GM21447 (cell line): Measurements from ENCODE around the gene SPTBN4.
A peak's percentile ranks its signal among the peaks of the same experiment; 100 is the strongest.
"Not testable (repeated sequence)": the region's sequence is repeated elsewhere in the genome, so short reads cannot be mapped to it uniquely, and the experiment has no call there.

ENCODE experiments used
- ATAC-seq: cut with Tn5 transposase; IDR thresholded peaks from one replicate; pipeline ENCODE4 v1.9.1; 2021; ENCODE audit not compliant: unreplicated experiment

The SPTBN4 gene

DNA sequence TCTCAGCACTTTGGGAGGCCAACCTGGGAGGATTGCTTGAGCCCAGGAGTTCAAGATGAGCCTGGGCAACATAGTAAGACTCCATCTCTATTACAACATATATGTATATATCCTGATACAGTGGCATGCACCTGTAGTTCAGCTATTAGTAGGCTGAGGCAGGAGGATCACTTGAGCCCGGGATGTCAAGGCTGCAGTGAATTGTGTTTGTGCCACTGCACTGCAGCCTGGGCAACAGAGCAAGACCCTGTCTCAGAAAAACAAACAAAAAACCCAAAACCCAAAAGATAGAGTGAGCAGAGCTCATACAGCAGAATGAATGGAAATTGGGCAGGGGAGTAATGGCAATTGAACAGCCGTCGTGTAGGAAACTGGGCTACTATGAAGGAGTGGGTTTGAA is 92.6 kb downstream of the SPTBN4 start:
- no peak for ATAC-seq

DNA sequence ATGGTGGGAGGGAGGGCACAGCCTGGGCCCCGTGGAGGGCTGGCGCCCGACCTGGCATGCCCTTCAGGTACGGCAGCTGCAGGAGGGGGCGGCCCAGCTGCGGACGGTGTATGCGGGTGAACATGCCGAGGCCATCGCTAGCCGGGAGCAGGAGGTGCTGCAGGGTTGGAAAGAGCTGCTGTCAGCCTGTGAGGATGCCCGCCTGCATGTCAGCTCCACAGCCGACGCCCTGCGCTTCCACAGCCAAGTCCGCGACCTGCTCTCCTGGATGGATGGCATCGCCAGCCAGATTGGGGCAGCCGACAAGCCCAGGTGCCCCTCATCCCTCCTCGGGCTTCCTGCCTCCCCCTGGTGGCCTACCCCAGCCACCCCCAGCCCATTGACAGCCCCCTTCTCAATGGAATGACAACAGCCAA is 93.3 kb downstream of the SPTBN4 start:
- ATAC-seq, result no peak

DNA sequence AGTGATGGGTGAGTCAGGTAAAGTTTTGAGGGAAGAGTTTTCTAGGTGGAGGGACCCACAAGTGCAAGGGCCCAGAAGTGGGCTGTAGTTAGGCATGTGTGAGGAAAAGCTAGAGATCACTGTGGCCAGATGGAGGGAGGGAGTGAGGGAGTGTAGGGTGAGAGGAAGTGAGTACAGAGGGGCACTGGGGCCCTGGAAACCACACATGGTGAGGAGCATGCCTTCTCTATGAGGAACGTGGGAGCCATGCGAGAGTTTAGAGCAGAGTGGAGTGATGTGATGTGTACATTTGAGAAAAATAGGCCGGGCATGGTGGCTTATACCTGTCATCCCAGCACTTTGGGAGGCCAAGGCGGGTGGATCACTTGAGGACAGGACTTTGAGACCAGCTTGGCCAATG is 95.1 kb downstream of the SPTBN4 start:
- no peak for ATAC-seq

DNA sequence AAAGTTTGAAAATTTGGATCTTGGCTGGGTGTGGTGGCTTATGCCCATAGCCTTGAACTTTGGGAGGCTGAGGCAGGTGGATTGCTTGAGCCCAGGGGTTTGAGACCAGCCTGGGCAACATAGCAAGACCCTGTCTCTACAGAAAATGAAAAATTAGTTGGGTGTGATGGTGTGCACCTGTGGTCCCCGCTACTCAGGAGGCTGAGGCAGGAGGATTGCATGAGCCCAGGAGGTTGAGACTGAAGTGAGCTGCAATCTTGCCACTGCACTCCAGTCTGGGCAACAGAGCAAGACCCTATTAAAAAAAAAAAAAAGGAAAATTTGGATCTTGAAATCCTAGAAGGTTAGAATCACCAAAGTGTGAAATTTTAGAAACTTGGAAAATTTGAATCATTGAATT is 97.7 kb downstream of the SPTBN4 start:
- ATAC-seq, result not testable (repeated sequence)

DNA sequence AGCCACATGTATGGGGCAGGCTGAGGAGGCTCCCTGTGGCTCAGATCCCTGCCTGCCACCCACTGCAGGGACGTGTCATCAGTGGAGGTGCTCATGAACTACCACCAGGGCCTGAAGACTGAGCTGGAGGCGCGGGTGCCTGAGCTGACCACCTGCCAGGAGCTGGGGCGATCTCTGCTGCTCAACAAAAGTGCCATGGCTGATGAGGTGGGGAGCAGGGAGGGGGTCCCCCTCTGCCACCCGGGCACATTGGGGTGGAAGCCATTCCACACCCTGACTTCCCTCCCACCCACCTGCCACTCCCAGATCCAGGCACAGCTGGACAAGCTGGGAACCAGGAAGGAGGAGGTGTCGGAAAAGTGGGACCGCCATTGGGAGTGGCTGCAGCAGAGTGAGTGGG is 98.6 kb downstream of the SPTBN4 start:
- no peak for ATAC-seq

DNA sequence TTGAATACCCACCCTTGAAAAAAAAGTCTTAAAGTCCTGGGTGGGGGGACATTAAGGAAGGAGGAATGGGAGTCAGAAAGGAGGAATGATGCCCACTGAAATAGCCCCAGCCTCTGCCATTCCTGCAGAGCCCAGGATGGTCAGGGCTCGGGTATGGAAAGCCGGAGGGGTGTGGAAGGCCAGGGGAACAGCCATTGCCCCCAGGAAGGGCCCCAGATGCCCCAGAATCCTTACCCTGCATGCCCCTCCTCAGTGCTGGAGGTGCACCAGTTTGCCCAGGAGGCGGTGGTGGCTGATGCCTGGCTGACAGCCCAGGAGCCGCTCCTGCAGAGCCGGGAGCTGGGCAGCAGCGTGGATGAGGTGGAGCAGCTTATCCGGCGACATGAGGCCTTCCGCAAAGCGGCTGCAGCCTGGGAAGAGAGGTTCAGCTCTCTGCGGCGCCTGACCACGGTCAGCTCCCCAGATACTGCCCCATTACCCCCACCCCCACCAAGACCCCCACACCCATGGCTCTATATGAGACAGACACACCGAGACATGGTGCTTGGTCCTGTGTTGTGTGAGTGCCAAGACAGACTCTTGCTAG is 99.2 kb downstream of the SPTBN4 start:
- no peak for ATAC-seq

DNA sequence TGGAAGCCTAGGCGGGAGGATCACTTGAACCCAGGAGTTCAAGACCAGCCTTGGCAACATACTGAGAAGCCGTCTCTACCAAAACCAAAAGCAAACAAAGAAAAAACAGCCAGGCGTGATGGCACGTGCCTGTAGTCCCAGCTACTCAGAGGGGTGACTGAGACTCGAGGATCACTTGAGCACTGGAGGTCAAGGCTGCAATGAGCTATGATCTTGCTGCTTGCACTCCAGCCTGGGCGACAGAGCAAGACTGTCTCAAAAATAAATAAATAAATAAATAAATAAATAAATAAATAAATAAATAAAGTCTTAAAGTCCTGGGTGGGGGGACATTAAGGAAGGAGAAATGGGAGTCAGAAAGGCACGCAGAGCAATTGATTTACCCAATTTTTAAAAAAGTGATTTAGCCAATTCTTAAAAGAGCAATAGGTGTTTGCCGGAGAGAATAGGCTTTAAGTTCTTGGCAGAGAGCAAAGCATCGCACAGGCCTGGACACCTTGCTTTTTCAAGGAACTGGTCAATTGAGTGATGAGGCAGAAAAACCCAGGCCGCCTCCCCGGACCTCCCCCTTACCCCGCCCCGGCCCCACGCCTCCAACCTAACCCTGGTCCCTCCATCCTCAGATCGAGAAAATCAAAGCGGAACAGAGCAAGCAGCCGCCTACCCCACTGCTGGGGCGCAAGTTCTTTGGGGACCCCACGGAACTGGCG is 100.4 kb downstream of the SPTBN4 start:
- ATAC-seq, result no peak

DNA sequence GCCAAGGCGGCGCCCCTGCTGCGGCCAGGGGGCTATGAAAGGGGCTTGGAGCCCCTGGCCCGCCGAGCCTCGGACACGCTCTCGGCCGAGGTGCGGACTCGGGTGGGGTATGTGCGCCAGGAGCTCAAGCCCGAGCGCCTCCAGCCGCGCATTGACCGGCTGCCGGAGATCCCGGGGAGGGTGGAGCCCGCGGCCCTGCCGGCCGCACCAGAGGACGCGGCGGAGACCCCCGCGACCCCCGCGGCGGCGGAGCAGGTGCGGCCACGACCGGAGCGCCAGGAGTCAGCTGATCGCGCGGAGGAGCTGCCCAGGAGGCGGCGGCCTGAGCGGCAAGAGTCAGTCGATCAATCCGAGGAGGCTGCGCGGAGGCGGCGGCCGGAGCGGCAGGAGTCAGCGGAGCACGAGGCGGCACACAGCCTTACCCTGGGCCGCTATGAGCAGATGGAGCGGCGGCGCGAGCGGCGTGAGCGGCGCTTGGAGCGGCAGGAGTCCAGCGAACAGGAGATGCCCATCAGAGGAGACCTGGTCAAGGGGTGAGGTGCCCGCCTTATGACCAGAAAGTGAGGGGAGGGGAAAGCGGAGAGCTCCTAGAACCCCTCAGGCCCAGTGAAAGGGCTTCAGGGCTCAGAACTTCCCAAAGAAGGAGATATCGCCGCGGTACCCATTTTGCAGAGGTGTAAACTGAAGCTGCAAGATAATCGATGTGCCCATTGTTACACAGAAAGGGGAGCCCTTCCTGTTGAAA is 101.1 kb downstream of the SPTBN4 start:
- ATAC-seq, result no peak

DNA sequence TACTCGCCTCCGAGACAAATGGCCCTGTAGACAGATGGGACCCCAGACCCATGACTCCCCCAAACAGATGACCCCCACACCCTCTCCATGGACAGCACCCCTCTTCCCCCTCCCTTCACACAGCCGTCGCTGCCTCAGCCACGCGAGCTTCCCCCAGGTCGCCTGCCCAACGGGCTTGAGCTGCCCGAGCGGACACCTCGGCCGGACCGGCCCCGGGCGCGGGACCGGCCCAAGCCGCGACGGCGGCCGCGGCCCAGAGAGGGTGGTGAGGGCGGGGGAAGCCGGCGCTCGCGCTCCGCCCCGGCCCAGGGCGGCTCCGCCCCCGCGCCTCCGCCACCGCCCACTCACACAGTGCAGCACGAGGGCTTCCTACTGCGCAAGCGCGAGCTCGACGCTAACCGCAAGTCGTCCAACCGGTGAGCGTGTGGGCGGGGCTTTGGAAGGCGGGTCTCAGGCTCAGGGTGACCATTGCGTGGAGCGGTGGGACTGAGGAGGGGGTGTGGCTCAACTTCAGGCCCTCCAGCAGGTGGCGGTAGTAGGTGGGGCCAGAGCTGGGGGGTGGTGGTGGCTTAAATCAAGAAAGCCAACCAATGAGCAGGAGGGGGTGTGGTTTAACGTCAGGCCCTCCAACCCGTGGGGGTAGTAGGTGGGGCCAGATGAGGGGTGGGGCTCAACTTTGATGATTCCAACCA is 103.7 kb downstream of the SPTBN4 start:
- ATAC-seq, result peak; percentile 86

DNA sequence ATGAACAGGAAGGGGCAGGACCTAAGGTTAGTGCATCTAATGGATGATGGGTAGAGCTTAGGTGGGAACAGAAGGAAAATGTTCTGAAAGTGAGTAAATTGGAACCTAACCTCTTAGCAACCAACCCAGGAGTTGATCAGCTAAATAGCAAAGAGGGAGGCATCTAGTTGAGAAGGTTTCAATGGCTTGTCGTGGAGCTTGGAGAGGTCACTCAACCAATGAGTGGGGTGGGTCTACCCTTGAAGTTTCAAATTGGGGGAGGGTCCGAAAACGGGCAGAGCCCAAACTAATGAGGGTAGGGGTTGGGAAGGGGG is 104.2 kb downstream of the SPTBN4 start:
- ATAC-seq, result no peak

DNA sequence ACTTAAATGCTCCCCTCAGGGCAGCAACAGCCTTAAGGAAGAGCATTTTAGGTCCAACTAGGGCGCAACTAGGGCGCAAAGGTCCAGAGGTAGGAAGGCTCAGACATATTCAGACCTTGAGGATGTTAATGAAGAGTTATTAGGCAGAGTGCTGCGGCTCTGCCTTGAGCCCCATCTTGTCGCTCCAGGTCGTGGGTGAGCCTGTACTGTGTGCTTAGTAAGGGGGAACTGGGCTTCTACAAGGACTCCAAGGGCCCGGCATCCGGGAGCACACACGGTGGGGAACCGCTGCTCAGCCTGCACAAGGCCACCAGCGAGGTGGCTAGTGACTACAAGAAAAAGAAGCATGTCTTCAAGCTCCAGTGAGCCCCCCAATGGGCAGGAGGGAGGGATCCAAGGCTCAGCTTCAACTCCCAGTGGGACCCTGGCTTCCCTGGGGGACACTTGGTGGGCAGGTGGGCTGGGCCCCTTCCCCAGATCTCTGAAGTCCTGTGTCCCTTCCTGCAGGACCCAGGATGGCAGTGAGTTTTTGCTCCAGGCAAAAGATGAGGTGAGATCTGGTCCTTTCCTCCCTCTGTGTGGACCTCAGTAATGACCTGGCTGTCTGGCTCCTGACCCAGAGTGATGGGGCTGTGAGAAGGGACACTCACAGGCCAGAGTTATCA is 105.2 kb downstream of the SPTBN4 start:
- no peak for ATAC-seq

DNA sequence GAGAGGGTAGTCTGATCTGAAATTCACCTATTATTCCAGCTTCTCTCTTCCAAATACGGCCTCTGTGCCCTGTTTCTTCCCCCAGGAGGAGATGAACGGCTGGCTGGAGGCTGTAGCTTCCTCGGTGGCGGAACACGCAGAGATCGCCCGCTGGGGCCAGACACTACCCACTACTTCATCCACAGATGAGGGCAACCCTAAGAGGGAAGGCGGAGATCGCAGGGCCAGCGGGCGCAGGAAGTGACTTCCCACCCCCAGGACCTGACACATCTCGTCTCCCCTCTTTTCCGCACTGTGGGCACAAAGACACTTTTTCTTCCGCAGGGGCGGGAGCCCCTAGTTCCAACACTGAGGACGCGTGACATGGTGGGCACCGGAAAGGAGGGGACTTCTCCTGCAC is 108.5 kb downstream of the SPTBN4 start:
- no peak for ATAC-seq

DNA sequence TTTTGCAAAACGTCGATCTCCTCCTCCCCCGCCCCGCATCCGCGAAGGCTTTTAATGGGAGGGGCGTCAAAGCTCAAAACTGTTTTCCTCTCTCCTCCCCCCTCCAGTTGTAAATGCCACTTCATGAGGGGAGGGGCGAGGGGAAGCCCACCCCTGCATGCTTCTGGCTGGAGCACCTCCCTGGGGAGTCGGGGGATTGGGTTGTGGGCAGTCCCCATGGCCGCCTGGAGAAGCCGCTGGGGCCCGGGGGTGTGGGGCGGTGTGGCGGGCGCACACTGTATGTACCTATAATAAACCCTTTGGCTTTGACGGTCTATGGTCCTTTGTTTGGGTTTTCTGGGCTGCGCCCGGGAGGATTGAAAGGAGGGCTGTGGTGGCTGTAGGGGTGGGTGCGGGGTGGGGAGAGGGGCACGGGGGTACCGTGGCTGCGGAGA is 109.4 kb downstream of the SPTBN4 start:
- ATAC-seq, result peak; percentile 17

DNA sequence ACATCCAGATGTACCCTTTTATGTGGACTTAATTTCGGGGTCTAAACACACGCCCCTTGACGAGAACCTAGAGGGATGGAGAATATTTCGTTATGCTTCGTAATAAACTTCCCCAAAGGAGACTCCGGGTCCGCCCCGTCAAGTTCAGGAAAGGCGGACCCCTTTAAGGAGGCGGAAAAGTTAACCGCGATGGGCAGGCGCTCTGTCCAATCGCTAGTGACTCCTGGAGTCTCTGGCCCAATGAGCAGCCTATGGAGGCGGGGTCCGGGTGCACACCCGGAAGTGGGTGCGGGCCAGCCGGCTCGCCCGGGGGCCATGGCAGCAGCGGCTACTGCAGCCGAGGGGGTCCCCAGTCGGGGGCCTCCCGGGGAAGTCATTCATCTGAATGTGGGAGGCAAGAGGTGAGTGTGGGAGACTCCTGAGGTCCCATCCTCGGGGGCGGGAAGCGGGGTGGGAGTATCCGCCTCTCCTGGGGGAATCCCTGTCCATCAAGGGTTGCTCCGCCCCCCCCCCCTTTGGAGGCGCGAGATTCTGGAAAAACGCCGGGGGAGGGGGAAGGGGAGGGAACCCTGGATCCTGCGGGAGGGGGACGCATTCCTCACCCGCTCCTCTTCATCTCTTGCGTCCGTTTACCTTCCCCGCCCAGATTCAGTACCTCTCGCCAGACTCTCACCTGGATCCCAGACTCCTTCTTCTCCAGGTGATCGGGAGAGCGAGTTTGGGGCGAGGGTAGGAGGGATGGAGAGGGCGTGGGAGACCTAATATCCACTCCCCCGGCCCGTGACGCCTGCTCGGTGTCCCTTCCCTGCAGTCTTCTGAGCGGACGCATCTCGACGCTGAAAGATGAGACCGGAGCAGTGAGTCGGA is 110.0 kb downstream of the SPTBN4 start, which contains the start of gene SHKBP1:
SHKBP1 (plus strand) TSS at position 289 of the 867 bp plus-strand sequence; CDS start at position 316, 27 bp downstream.
- ATAC-seq, result peak; percentile 89

DNA sequence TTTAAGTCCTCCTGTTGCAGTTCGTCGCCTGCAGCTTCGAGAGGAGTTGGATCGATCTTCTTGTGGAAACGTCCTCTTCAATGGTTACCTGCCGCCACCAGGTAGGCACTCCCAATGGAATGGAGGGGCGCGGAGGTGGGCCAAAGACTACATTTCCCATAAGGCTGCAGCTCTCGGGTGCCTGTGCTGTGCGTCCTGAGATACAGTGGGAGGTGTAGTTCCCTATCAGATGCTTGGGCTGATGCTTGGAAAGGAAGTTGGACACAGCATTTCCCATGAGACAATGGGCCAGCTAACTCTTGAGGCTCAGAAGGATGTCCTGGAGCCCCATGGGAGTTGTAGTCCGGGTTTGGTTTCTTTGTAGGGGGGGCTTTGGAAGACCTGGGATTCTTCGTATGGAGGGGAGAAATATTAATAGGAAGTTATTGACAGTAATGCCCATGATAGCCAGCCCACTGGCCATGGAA is 111.7 kb downstream of the SPTBN4 start:
- no peak for ATAC-seq

DNA sequence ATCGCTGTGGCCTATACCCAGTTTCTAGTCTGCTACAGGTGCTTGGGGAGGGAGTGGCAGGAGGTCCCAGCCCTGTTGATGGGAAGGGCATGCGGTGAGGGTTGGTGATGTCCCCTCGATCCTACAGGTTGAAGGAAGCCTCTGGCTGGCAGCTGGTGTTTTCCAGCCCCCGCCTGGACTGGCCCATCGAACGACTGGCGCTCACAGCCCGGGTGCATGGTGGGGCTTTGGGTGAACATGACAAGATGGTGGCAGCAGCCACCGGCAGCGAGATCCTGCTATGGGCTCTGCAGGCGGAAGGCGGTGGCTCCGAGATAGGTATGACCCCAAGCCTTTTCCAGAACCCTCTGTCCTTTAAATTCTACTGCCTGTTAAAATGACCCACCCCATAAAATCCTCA is 113.8 kb downstream of the SPTBN4 start:
- ATAC-seq, result no peak

DNA sequence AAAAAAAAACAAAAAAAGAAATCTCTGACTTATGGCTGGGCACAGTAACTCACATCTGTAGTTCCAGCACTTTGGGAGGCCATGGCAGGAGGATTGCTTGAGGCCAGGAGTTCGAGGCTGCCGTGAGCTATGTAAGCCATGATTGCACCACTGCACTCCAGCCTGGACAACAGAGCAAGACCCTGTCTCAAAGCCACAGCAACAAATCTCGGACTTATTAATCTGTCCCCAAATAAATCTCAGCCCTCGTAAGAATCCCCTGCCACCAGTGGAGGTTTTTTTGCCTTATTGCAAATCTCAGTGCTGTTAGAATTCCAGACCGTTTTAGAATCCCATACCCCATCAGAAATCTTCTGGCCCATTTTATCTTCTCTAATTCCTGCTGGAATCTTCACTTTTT is 114.7 kb downstream of the SPTBN4 start:
- no peak for ATAC-seq

DNA sequence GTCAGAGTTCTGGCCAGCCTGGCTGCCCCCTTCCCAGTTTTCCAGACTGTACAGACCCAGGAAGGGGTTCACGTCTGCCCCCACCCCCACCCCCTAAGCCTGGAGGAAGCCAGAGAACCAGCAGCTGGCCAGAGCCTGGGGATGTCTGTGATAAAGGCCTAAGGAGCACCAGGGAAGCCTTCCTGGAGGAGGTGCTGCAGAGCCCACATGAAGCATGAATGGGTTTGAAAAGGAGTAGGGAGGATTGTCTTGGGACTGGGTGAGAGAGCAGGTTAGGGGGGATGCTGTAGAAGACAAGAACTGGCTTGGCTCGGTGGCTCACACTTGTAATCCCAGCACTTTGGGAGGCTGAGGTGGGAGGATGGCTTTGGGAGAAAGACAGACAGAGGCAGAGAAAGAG is 115.7 kb downstream of the SPTBN4 start:
- ATAC-seq, result no peak

DNA sequence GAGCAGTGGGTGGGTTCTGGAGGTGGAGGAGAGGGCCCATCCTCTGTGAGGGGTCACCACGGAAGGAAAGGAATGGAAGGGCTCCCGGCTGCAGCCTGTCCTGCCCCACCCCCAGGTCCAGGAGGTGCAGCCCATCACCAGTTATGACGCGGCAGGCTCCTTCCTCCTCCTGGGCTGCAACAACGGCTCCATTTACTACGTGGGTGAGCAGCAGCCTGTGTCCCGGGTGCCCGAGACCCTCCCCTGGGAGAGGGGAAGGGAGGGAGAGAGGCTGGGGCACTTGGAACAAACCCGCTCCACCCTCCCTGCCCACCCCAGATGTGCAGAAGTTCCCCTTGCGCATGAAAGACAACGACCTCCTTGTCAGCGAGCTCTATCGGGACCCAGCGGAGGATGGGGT is 116.5 kb downstream of the SPTBN4 start:
- no peak for ATAC-seq

DNA sequence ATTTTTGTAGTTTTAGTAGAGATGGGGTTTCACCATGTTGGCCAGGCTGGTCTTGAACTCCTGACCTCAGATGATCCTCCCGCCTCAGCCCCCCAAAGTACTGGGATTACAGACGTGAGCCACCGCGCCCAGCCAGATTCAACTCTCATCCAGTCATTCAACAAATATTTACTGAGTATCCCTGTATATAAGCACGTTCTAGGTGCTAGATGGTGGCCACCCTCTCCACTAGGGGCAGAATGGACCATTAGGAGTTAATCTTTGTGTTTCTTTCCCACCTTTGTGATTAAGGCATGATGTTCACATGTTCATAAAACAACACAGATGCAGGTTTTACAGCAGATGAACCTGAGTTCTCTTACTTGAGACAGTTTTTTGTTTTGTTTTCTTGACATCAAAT is 117.2 kb downstream of the SPTBN4 start:
- no peak for ATAC-seq
